Natural killer cell (primary cell): ENCODE data around the gene ELP4. TPM values are rescaled to one million over a fixed set of nuclear protein-coding genes. Genes with fewer than 3 reads are reported as not detected.
"Not testable (repeated sequence)": the region's sequence is repeated elsewhere in the genome, so short reads cannot be mapped to it uniquely, and the experiment has no call there.

ENCODE experiments used
- ATAC-seq, 3 donors: fragments of 150-1000 bp in 2 of 3; fragments of 200-7000 bp in 1 of 3; cut with Tn5 transposase; 1 replicate in 1 of 3; 2 replicates in 2 of 3; pipeline ENCODE4 v1.10.0; 2021; ENCODE audit warnings: mild to moderate bottlenecking in 2 of 3, moderate library complexity in 2 of 3
- DNase-seq, 2 donors: peaks; one replicate each; pipeline versions ENCODE4 v3.0.0 to v3.0.0-alpha.2; 2013 to 2021; ENCODE audit warnings: mixed read lengths in 1 of 2
- H3K27ac ChIP-seq: one replicate; pipeline ENCODE4 v1.5.1; 2013; ENCODE audit warnings: mild to moderate bottlenecking, low read length
- H3K27me3 ChIP-seq: one replicate; pipeline ENCODE4 v1.6.1; 2013; ENCODE audit warnings: low read length; ENCODE audit not compliant: control insufficient read depth, insufficient read depth
- H3K36me3 ChIP-seq: one replicate; pipeline ENCODE4 v1.6.1; 2013; ENCODE audit warnings: low read length; ENCODE audit not compliant: control insufficient read depth, insufficient read depth
- H3K4me1 ChIP-seq: one replicate; pipeline ENCODE4 v1.6.1; 2013; ENCODE audit warnings: low read length; ENCODE audit not compliant: control insufficient read depth, insufficient read depth
- H3K4me3 ChIP-seq: one replicate; pipeline ENCODE4 v1.5.1; 2013; ENCODE audit warnings: low read length
- H3K9me3 ChIP-seq: one replicate; pipeline ENCODE4 v1.6.1; 2013; ENCODE audit warnings: low read length; ENCODE audit not compliant: control insufficient read depth, insufficient read depth
- H3K27ac Mint-ChIP-seq, 2 donors: one replicate each; pipeline ENCODE4 v1.8.0; 2022; ENCODE audit warnings: mild to moderate bottlenecking in 2 of 2, mixed read lengths in 2 of 2, moderate library complexity in 1 of 2
- H3K27me3 Mint-ChIP-seq, 2 donors: one replicate each; pipeline ENCODE4 v1.8.0; 2022; ENCODE audit warnings: low read depth in 2 of 2, mixed read lengths in 2 of 2
- H3K36me3 Mint-ChIP-seq: one replicate; pipeline ENCODE4 v1.8.0; 2022; ENCODE audit warnings: mixed read lengths
- H3K4me1 Mint-ChIP-seq, 2 donors: one replicate each; pipeline ENCODE4 v1.8.0; 2022; ENCODE audit warnings: mixed read lengths in 2 of 2
- H3K4me3 Mint-ChIP-seq: one replicate; pipeline ENCODE4 v1.8.0; 2022; ENCODE audit warnings: mild to moderate bottlenecking, moderate library complexity, mixed read lengths
- H3K9me3 Mint-ChIP-seq, 2 donors: one replicate each; pipeline ENCODE4 v1.8.0; 2022; ENCODE audit warnings: mixed read lengths in 2 of 2
- WGBS: methylation state at CpG from one replicate; pipeline ENCODE4 v1.1.7; 2013; ENCODE audit warnings: missing lambda C conversion rate; ENCODE audit not compliant: insufficient coverage; 5-methylcytosine and 5-hydroxymethylcytosine counted together
- intact Hi-C: fragments of 100-400 bp; cut with micrococcal nuclease; formaldehyde crosslinking; loops from one replicate; pipeline ENCODE4 v1.14.2; 2022
- total RNA-seq, 4 donors: library from RNA; stranded (reverse); fragments of 120-200 nt in 1 of 4; gene quantifications; one replicate each; pipeline versions ENCODE4 v1.2.3 to v1.2.4, GENCODE V29; 2013 to 2022
- TF ChIP-seq, protein P1 (sequence below): fragments of 200-600 bp; IDR thresholded peaks from one replicate; pipeline ENCODE4 v1.8.0; 2022; ENCODE audit warnings: antibody characterized with exemption

Gene ELP4
- total RNA-seq, 3 donors from 2014 or later (not counting 1 experiment from before 2014, with no cell fraction given) = 22.8 to 29.6 (median 23.4) TPM

DNA sequence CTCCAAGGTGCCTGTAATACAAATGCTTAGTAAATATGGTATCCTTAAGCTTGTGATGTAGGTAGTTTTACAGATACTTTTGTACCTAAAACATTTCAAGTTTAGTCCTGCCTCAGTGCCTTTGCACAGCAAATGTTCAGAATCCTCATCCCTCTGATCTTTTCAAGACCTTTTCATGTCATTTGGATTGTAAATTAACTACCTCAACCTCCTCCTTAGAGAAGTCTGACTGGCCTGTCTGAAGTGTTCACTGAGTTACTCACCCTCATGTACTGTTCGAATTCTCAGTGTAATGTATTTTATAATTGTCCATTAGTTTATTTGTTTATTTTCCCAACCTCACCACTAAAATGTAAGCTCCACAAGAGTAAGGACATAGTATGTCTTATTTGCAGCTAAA, 147.5 kb downstream of the ELP4 start:
- Mint-ChIP-seq H3K27ac (no peak overlapping the region), H3K4me1 (no peaks in the 10 kb centered on the region), H3K4me3 (no peak overlapping the region), H3K9me3 (no peaks in the 10 kb centered on the region), H3K36me3 (no peaks in the 10 kb centered on the region), H3K27me3 (no peaks in the 10 kb centered on the region)
- Histone ChIP-seq H3K27ac (no peak overlapping the region), H3K36me3 (no peaks in the 10 kb centered on the region), H3K27me3 (no peaks in the 10 kb centered on the region), H3K9me3 (no peaks in the 10 kb centered on the region), H3K4me1 (no peaks in the 10 kb centered on the region), H3K4me3 (no peak overlapping the region)
- ATAC-seq (no peak), DNase-seq (no peak)
- no CpG with 5 or more reads among the region's 1 CpG for WGBS
- intact Hi-C loops = no loop called here
- TF ChIP-seq, protein P1, sequence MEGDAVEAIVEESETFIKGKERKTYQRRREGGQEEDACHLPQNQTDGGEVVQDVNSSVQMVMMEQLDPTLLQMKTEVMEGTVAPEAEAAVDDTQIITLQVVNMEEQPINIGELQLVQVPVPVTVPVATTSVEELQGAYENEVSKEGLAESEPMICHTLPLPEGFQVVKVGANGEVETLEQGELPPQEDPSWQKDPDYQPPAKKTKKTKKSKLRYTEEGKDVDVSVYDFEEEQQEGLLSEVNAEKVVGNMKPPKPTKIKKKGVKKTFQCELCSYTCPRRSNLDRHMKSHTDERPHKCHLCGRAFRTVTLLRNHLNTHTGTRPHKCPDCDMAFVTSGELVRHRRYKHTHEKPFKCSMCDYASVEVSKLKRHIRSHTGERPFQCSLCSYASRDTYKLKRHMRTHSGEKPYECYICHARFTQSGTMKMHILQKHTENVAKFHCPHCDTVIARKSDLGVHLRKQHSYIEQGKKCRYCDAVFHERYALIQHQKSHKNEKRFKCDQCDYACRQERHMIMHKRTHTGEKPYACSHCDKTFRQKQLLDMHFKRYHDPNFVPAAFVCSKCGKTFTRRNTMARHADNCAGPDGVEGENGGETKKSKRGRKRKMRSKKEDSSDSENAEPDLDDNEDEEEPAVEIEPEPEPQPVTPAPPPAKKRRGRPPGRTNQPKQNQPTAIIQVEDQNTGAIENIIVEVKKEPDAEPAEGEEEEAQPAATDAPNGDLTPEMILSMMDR = no peak

DNA sequence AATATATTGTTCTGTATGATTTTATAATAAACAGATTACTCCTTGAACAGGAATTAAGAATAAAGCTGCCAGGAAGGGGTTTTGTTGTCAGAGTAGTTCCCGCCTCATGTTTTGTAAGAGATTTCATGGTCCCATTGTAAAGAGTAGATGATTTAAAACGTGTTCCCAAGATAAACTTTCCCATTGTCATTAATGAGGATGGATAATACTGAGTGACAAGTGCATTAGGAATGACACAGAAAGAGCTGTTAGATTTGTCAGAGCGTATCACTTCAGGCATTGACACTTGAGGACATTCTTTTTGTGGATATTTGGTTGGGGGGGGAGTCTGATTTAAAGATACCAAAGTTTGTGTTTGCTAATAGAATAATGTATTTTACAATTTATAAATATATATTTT, 154.6 kb downstream of the ELP4 start:
- no peaks in the 10 kb centered on the region for H3K36me3 Mint-ChIP-seq
- H3K27me3 Mint-ChIP-seq = no peaks in the 10 kb centered on the region
- H3K9me3 Mint-ChIP-seq = no peaks in the 10 kb centered on the region
- no peak overlapping the region for H3K27ac Mint-ChIP-seq
- no peak overlapping the region for H3K4me3 Mint-ChIP-seq
- Histone ChIP-seq H3K4me1 (no peaks in the 10 kb centered on the region), H3K36me3 (no peaks in the 10 kb centered on the region), H3K27ac (no peak overlapping the region), H3K9me3 (no peaks in the 10 kb centered on the region), H3K27me3 (no peaks in the 10 kb centered on the region), H3K4me3 (no peak overlapping the region)
- DNase-seq (no peak), ATAC-seq (no peak)
- 93% methylated on average over 3 of the region's 3 CpGs for WGBS
- intact Hi-C loops = no loop called here
- H3K4me1 Mint-ChIP-seq = no peaks in the 10 kb centered on the region
- TF ChIP-seq, protein P1 = no peak

DNA sequence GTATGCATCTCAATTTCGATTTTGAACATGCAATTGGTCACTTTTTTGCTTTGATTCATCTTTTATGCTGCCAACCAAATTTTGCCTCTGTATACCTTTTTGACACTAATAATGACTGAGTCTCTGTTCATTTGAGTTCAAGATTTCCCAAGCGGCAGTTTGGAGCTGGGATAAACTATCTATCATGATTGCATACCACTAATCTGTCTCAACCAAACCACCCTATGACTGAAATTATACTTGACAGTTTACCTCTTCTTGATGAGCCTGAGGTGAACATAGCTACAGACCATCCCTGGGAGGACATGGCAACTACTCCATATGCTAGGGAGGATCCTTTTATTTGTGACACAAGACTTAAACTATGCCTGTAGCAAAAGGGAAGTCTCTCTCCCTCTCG, 155.4 kb downstream of the ELP4 start:
- no peaks in the 10 kb centered on the region for H3K4me1 Mint-ChIP-seq
- ATAC-seq (no peak), DNase-seq (no peak)
- no peak overlapping the region for H3K4me3 Mint-ChIP-seq
- 96% methylated on average over 2 of the region's 3 CpGs for WGBS
- Histone ChIP-seq H3K4me3 (no peak overlapping the region), H3K36me3 (no peaks in the 10 kb centered on the region), H3K9me3 (no peaks in the 10 kb centered on the region), H3K4me1 (no peaks in the 10 kb centered on the region), H3K27ac (no peak overlapping the region), H3K27me3 (no peaks in the 10 kb centered on the region)
- intact Hi-C loops = no loop called here
- no peaks in the 10 kb centered on the region for H3K9me3 Mint-ChIP-seq
- H3K27ac Mint-ChIP-seq = no peak overlapping the region
- TF ChIP-seq, protein P1 = no peak
- no peaks in the 10 kb centered on the region for H3K36me3 Mint-ChIP-seq
- no peaks in the 10 kb centered on the region for H3K27me3 Mint-ChIP-seq

DNA sequence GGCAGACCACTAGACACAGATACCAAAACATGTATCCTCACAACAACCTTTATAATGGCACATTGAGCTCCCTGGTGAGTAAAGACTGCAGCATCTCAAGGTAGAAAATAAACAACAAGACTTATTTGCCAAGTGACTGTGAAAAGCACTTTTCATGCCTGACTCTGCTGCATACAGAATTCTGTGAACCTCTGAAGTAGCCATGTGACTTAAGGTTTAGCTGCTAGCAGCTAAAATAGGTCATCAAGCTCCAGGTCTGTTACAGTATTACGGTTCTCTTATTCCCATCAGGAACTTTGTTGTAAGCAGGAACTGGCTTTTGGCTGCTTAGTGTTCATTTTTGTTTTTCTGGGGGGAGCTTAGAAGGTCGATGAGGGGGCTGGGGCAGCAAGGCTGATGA, 162.1 kb downstream of the ELP4 start:
- Histone ChIP-seq H3K27me3 (no peaks in the 10 kb centered on the region), H3K9me3 (no peaks in the 10 kb centered on the region), H3K27ac (no peak overlapping the region), H3K4me3 (no peak overlapping the region), H3K36me3 (no peaks in the 10 kb centered on the region), H3K4me1 (no peaks in the 10 kb centered on the region)
- DNase-seq (no peak), ATAC-seq (no peak)
- no peaks in the 10 kb centered on the region for H3K4me1 Mint-ChIP-seq
- intact Hi-C loops = no loop called here
- 95% methylated on average over 1 of the region's 2 CpGs for whole genome bisulfite sequencing
- H3K9me3 Mint-ChIP-seq = no peaks in the 10 kb centered on the region
- TF ChIP-seq, protein P1 = no peak
- H3K27ac Mint-ChIP-seq = no peak overlapping the region
- H3K4me3 Mint-ChIP-seq = no peak overlapping the region
- H3K27me3 Mint-ChIP-seq = no peaks in the 10 kb centered on the region
- no peaks in the 10 kb centered on the region for H3K36me3 Mint-ChIP-seq

DNA sequence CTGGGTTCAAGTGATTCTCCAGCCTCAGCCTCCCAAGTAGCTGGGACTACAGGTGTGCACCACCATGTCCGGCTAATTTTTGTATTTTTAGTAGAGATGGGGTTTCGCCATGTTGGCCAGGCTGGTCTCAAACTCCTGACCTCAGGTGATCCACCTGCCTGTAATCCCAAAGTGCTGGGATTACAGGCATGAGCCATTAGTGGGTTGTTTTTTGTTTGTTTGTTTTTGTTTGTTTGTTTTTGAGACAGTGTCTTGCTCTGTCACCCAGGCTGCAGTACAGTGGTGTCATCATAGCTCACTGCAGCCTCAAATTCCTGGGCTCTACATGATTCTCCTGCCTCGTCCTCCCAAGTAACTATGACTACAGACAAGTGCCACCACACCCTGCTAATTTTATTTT, 163.5 kb downstream of the ELP4 start:
- H3K4me1 Mint-ChIP-seq, H3K4me1 ChIP-seq, H3K27me3 ChIP-seq, DNase-seq, H3K4me3 Mint-ChIP-seq, H3K27me3 Mint-ChIP-seq, ATAC-seq, H3K36me3 ChIP-seq, H3K9me3 Mint-ChIP-seq, intact Hi-C loops, H3K9me3 ChIP-seq, H3K27ac Mint-ChIP-seq, H3K4me3 ChIP-seq, H3K36me3 Mint-ChIP-seq, H3K27ac ChIP-seq: not testable (repeated sequence)
- 100% methylated on average over 3 of the region's 3 CpGs for WGBS
